ENCODE data around the gene CD209.

CD209 gene

DNA sequence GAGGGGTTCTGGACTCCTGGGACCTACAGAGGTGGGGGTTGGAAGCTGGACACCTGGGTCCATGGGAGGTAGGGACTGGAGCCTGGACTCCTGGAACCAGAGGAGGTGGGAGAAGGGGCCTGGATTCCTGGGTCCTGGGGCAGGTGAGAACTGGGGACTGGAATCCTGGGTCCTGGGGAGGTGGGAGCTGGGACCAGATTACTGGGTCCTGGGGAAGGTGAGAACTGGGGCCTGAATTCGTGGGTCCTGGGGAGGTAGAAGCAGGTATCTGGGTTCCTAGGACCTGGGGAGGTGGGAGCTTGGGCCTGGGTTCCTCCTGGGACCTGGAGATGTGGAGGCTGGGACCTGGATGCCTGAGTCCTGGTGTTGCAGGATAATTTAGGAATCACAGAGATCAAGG is 16.4 kb upstream of the CD209 start:
- Histone ChIP-seq H3K79me2 (no peaks in the 10 kb centered on the region), H3K36me3 (ENCODE audit: control insufficient read depth, insufficient read depth, low read length) (no peaks in the 10 kb centered on the region), H3K4me2 (ENCODE audit: low read length) (no peak overlapping the region), H3K27me3 (ENCODE audit: control insufficient read depth, insufficient read depth, low read length) (no peaks in the 10 kb centered on the region), H3K4me3 (ENCODE audit: low read depth, low read length) (no peak overlapping the region), H2AFZ (no peak overlapping the region), H3K27ac (no peak overlapping the region), H3K9me3 (ENCODE audit: control insufficient read depth, low read length) (no peaks in the 10 kb centered on the region), H3K4me1 (no peaks in the 10 kb centered on the region), H3K9ac (no peak overlapping the region)
- TF ChIP-seq, protein P1, sequence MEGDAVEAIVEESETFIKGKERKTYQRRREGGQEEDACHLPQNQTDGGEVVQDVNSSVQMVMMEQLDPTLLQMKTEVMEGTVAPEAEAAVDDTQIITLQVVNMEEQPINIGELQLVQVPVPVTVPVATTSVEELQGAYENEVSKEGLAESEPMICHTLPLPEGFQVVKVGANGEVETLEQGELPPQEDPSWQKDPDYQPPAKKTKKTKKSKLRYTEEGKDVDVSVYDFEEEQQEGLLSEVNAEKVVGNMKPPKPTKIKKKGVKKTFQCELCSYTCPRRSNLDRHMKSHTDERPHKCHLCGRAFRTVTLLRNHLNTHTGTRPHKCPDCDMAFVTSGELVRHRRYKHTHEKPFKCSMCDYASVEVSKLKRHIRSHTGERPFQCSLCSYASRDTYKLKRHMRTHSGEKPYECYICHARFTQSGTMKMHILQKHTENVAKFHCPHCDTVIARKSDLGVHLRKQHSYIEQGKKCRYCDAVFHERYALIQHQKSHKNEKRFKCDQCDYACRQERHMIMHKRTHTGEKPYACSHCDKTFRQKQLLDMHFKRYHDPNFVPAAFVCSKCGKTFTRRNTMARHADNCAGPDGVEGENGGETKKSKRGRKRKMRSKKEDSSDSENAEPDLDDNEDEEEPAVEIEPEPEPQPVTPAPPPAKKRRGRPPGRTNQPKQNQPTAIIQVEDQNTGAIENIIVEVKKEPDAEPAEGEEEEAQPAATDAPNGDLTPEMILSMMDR (IDR thresholded peaks at IDR 0.05) = no peak

DNA sequence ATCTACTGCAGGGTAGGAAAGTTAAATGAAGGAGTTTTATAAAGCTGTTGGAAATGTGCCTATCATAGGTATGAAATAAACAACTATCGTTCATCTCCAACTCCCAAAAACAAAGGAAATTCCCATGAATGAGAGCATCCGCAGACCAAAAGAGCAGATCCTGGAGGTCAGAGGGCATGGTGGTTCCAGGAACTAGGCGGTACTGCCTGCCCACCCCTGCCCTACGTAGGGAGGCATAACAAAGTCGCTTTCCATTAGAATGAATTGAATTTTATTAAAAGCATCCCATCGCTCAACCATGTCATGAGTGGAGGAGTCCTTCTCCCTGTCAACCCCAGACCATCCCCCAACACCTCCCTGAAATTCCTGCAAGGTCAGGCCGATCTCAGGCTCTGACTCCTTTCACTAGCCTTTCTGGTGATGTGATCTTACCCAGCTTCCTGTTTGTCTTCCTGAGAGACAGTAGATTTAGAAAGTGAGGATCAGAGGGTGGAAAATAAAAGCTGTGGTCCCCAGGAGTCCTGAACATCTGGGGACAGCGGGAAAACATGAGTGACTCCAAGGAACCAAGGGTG is 15.5 kb upstream of the CD209 start, which contains the start of gene CLEC4M:
TSS of gene CLEC4M (plus strand) at position 525 of the 575 bp plus-strand sequence. CDS start at position 549, 24 bp downstream.
- Histone ChIP-seq H3K27ac (no peak within 1 kb of the TSS), H3K27me3 (ENCODE audit: control insufficient read depth, insufficient read depth, low read length) (no peaks in the 10 kb centered on the region)

DNA sequence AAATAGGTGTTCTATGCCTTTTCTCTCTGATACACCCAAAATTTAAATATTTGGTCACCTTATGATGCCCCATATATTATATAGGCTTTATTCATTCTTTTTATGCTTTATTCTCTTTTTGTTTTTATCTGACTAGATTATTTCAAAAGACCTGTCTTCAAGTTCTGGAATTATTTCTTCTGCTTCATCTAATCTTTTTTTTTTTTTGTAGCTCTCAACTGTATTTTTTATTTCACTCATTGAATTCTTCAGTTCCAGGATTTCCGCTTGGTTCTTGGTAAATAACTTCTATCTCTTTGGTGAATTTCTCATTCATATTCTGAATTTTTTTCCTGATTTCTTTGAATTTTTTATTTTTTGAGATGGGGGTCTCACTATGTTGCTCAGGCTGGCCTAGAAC is 11.8 kb upstream of the CD209 start:
- Histone ChIP-seq H3K27me3 (ENCODE audit: control insufficient read depth, insufficient read depth, low read length) (no peaks in the 10 kb centered on the region), H3K4me2 (ENCODE audit: low read length) (no peak overlapping the region), H3K36me3 (ENCODE audit: control insufficient read depth, insufficient read depth, low read length) (no peaks in the 10 kb centered on the region), H2AFZ (no peak overlapping the region), H3K9me3 (ENCODE audit: control insufficient read depth, low read length) (no peaks in the 10 kb centered on the region), H3K4me3 (ENCODE audit: low read depth, low read length) (no peak overlapping the region), H3K79me2 (no peaks in the 10 kb centered on the region), H3K4me1 (no peaks in the 10 kb centered on the region), H3K9ac (no peak overlapping the region), H3K27ac (no peak overlapping the region)
- TF ChIP-seq, protein P1 (IDR thresholded peaks at IDR 0.05) = no peak

More for the DNA sequence above, 15.5 kb upstream of the CD209 start, which contains the start of gene CLEC4M:
- no peak within 1 kb of the TSS for H2AFZ ChIP-seq
- TF ChIP-seq, protein P1 (IDR thresholded peaks at IDR 0.05) = no peak
- H3K4me3 ChIP-seq (ENCODE audit: low read depth, low read length) = no peak within 1 kb of the TSS
- no peak within 1 kb of the TSS for H3K4me2 ChIP-seq (ENCODE audit: low read length)
- no peak within 1 kb of the TSS for H3K9ac ChIP-seq
- H3K36me3 ChIP-seq (ENCODE audit: control insufficient read depth, insufficient read depth, low read length) = no peaks in the 10 kb centered on the region
- H3K4me1 ChIP-seq = no peaks in the 10 kb centered on the region
- H3K9me3 ChIP-seq (ENCODE audit: control insufficient read depth, low read length) = no peaks in the 10 kb centered on the region
- H3K79me2 ChIP-seq = no peaks in the 10 kb centered on the region

DNA sequence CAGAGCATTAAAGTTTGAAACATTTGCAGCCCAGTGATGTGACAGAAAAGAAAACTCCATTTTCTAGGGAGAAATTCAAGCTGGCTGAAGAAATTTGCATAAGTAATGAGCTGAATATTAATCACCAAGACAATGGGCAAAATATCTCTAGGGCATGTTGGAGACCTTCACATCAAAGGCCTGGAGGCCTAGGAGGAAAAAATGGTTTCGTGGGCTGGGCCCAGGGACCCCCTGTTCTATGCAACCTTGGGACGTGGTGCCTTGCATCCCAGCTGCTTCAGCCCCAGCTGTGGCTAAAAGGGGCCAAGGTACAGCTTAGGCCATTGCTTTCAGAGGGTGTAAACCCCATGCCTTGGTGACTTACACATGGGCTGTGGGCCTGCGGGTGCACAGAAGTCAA is 10.0 kb upstream of the CD209 start:
- Histone ChIP-seq H3K27ac (no peak overlapping the region), H3K79me2 (no peaks in the 10 kb centered on the region), H3K27me3 (ENCODE audit: control insufficient read depth, insufficient read depth, low read length) (no peaks in the 10 kb centered on the region), H3K4me3 (ENCODE audit: low read depth, low read length) (no peak overlapping the region), H3K4me1 (no peaks in the 10 kb centered on the region), H3K36me3 (ENCODE audit: control insufficient read depth, insufficient read depth, low read length) (no peaks in the 10 kb centered on the region), H3K9me3 (ENCODE audit: control insufficient read depth, low read length) (no peaks in the 10 kb centered on the region), H2AFZ (no peak overlapping the region), H3K4me2 (ENCODE audit: low read length) (no peak overlapping the region), H3K9ac (no peak overlapping the region)
- TF ChIP-seq, protein P1 (IDR thresholded peaks at IDR 0.05) = no peak

DNA sequence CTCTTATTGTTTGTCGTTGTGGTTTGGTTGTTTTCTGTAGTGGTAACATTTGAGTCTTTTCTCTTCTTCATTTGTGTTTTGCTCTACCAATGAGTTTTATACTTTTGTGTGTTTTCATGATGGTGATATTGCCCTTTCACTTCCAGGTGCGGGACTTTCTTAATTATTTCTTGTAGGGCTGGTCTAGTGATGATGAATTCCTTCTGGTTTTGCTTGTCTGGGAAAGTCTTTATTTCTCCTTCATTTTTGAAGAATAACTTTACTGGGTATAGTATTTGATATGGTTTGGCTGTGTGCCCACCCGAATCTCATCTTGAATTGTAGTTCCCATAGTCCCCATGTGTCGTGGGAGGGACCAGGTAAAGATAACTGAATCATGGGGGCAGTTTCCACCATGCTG is 8.9 kb upstream of the CD209 start:
- TF ChIP-seq, protein P1 (IDR thresholded peaks at IDR 0.05) = no peak
- Histone ChIP-seq H3K9me3 (ENCODE audit: control insufficient read depth, low read length) (no peaks in the 10 kb centered on the region), H3K9ac (no peak overlapping the region), H2AFZ (no peak overlapping the region), H3K27me3 (ENCODE audit: control insufficient read depth, insufficient read depth, low read length) (no peaks in the 10 kb centered on the region), H3K27ac (no peak overlapping the region), H3K79me2 (no peaks in the 10 kb centered on the region), H3K4me1 (no peaks in the 10 kb centered on the region), H3K4me3 (ENCODE audit: low read depth, low read length) (no peak overlapping the region), H3K4me2 (ENCODE audit: low read length) (no peak overlapping the region), H3K36me3 (ENCODE audit: control insufficient read depth, insufficient read depth, low read length) (no peaks in the 10 kb centered on the region)
